Right atrium auricular region (tissue), 2 donors: ENCODE results near the gene GK. TPM values are rescaled to one million over a fixed set of nuclear protein-coding genes. Genes with fewer than 3 reads are reported as not detected.

Experiments used
- DNase-seq: peaks from one replicate; pipeline ENCODE4 v3.0.0-alpha.2; 2019; ENCODE audit warnings: low spot score
- H3K27ac ChIP-seq, 2 donors: fragments of 200-600 bp; sonication (generic); 1 replicate in 1 of 2; 2 replicates in 1 of 2; pipeline ENCODE4 v1.5.1; 2016 to 2019
- H3K27me3 ChIP-seq, 2 donors: fragments of 200-600 bp; sonication (generic); one replicate each; pipeline versions ENCODE4 v1.5.1 to v1.6.0; 2017 to 2019
- H3K36me3 ChIP-seq: fragments of 200-600 bp; sonication (generic); one replicate; pipeline ENCODE4 v1.5.1; 2016
- H3K4me1 ChIP-seq, 2 donors: fragments of 200-600 bp; sonication (generic); one replicate each; pipeline versions ENCODE4 v1.5.1 to v1.6.0; 2017 to 2019
- H3K4me3 ChIP-seq, 2 donors: fragments of 200-600 bp; sonication (generic); 1 replicate in 1 of 2; 2 replicates in 1 of 2; pipeline ENCODE4 v1.5.1; 2017 to 2019; ENCODE audit warnings: mild to moderate bottlenecking in 1 of 2, moderate library complexity in 1 of 2
- H3K9me3 ChIP-seq, 2 donors: fragments of 200-600 bp; sonication (generic); one replicate each; pipeline ENCODE4 v1.5.1; 2019
- CTCF ChIP-seq, 2 donors: fragments of 200-600 bp; sonication (generic); IDR thresholded peaks; one replicate each; pipeline ENCODE4 v1.5.1; 2019; ENCODE audit warnings: antibody characterized with exemption in 2 of 2
- total RNA-seq, 2 donors: library from RNA; depleted of rRNA; stranded (reverse); fragments of >200 nt; gene quantifications; one replicate each; pipeline ENCODE4 v1.1.0, GENCODE V29; 2016

GK gene
- total RNA-seq, 2 donors from 2014 or later = 1.8 to 5.7 TPM

- Histone ChIP-seq H3K4me3 (no peak overlapping the region), H3K36me3 (no peaks in the 10 kb centered on the region), H3K27ac (no peak overlapping the region), H3K27me3 (no peaks in the 10 kb centered on the region), H3K4me1 (peaks cover 0 to 9% of the 10 kb centered on the region in 2 donors), H3K9me3 (peaks cover 4 to 24% of the 10 kb centered on the region in 2 donors)
- no peak for TF ChIP-seq CTCF (IDR thresholded peaks at IDR 0.05)
- DNase-seq = no peak
Measured at GRCh38 chrX:30618160-30618765, 35.0 kb upstream of the GK start.

DNA sequence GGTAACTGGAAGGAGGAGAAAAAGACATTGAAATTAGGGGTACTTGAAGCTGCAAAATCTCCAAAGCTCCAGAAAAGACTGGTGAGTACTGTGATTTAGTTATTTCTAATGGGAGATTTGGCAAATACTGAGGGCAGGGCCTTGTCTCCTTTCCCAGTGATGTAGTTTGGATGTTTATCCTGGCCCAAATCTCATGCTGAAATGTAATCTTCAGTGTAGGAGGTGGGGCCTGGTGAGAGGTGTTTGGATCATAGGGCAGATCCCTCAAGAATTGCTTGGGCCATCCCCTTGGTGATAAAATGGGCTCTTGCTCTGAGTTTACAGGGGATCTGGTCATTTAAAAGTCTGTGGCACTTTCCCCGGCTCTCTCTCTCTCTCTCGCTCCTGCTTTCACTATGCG, 33.1 kb upstream of the GK start:
- no peak for TF ChIP-seq CTCF (IDR thresholded peaks at IDR 0.05)

DNA sequence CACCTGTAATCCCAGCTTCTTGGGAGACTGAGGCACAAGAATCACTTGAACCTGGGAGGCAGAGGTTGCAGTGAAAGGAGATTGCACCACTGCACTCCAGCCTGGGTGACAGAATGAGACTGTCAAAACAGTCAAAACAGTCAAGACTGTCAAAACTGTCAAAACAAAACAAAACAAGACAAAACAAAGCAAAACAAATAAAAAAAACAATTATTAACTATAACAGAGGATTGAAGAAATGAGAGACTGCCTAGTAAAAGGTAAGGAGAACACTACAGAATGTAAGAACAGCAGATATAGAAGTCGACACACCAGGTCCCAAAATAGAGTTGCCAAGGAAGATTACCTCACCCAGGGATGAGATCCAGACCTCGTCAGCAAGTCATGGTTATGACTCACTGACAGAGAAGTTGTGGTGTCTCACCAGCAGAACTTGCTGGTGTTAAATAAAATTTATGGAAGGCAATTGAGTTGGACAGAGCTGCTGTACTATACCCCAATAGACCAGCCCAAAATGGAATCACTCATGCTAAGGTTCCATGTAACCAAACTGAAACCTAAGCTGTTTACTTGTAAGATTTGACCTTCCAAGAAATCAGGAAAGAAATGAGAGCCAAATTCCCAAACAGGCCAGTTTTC, 32.1 kb upstream of the GK start:
- no peak for DNase-seq
- no peak overlapping the region for H3K4me3 ChIP-seq
- no peak for TF ChIP-seq CTCF (IDR thresholded peaks at IDR 0.05)
- peak overlapping the region; percentile 11 to 43 for H3K27ac ChIP-seq
- H3K36me3 ChIP-seq = no peaks in the 10 kb centered on the region
- peaks cover 0 to 9% of the 10 kb centered on the region in 2 donors for H3K4me1 ChIP-seq
- peaks cover 4 to 22% of the 10 kb centered on the region in 2 donors for H3K9me3 ChIP-seq
- no peaks in the 10 kb centered on the region for H3K27me3 ChIP-seq

More for the DNA sequence above, 33.1 kb upstream of the GK start:
- Histone ChIP-seq H3K9me3 (peaks cover 4 to 26% of the 10 kb centered on the region in 2 donors), H3K4me3 (no peak overlapping the region), H3K27me3 (no peaks in the 10 kb centered on the region), H3K27ac (no peak overlapping the region), H3K4me1 (peaks cover 0 to 9% of the 10 kb centered on the region in 2 donors), H3K36me3 (no peaks in the 10 kb centered on the region)
- no peak for DNase-seq

DNA sequence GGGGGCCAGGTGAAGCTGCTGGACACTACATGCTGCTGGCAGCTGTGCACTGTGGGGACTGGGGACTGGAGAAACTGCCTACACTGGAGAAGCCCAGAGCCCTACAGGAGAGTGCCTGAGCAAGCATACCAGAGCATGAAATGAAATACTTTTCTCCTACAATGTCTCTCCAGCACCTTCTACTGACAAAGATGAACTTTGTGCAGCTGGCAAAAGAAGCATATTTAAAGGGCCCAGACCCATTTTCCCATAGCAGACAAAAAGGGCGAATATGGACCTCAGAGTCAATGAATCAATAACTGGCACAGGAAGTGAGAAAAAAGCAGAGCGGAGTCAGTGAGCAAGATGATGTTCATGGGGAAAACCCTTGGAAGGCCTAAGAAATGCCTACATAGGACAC, 30.9 kb upstream of the GK start:
- DNase-seq = no peak
- Histone ChIP-seq H3K27ac (no peak overlapping the region), H3K9me3 (peaks cover 0 to 15% of the 10 kb centered on the region in 2 donors), H3K4me1 (peaks cover 0 to 9% of the 10 kb centered on the region in 2 donors), H3K36me3 (no peaks in the 10 kb centered on the region), H3K27me3 (no peaks in the 10 kb centered on the region), H3K4me3 (no peak overlapping the region)
- no peak for TF ChIP-seq CTCF (IDR thresholded peaks at IDR 0.05)

DNA sequence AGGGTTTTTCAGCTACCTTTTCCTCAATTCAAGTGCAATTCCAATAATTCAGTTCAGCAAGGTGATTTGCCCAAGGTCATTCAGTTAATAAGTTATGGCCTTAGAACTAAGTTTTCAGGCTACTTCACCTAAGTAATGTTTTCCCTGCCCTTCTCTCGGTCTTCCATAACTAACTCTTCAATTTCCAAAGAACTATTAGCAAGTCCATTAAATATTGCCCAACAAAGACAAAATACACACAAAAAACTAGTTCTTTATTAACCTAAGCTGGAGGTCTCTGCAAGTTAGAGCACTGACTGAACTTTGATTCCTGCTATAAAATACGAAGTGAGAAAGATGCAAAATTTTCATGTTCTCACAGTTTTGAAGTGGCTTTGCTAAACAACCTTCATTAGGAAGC, 26.8 kb upstream of the GK start:
- no peak for DNase-seq
- H3K27me3 ChIP-seq = no peaks in the 10 kb centered on the region
- H3K4me3 ChIP-seq = no peak overlapping the region
- TF ChIP-seq CTCF (IDR thresholded peaks at IDR 0.05) = no peak
- no peak overlapping the region for H3K27ac ChIP-seq
- H3K9me3 ChIP-seq = peaks cover 0 to 15% of the 10 kb centered on the region in 2 donors
- peaks cover 0 to under 1% of the 10 kb centered on the region in 2 donors for H3K4me1 ChIP-seq
- no peaks in the 10 kb centered on the region for H3K36me3 ChIP-seq
